Measurements from ENCODE around the gene CELF5.
A peak's percentile ranks its signal among the peaks of the same experiment; 100 is the strongest.

The CELF5 gene

DNA sequence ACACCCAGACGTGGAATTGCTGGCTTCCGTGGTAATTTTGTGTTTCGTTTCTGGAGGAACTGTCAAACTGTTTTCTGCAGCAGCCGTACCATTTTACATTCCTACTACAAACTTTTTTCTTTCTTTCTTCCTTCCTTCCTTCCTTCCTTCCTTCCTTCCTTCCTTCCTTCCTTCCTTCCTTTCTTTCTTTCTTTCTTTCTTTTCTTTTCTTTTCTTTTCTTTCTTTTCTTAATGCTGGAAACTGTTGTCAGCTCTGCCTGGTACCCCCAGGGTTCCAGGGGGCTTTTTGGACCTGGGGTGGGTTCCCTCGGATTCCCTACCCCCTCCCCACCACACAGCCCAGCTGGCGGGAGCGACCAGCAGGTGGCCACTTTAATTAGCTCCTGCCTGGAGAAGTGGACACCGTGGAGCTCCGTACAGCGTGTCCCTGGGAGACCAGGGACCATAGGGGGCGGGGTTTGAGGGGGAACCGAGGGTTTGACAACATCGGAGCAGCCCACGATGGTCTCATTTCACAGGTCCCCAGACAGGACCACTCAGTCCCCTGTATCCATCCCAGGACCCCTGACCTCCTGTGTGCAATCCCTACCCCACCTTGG, 24.4 kb downstream of the CELF5 start:
- DNase-seq: no peak

DNA sequence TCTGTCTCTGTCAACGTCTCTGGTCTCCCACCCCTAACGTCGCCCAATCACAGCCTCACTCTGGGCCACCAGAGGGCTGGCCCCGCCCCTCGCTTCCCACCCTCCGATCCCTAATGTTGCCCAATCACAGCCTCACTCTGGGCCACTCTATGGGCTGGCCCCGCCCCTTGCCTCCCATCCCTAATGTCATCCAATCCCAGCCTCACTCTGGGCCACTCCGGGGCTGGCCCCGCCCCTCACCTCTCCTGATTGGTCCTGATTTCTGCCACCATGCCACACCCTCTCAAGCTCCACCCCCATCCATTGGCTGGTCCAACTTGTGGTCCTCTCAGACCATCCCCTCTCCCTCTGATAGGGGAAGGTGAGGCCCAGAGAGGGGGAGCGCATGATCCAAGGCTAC, 24.9 kb downstream of the CELF5 start:
- DNase-seq: peak; percentile 42

DNA sequence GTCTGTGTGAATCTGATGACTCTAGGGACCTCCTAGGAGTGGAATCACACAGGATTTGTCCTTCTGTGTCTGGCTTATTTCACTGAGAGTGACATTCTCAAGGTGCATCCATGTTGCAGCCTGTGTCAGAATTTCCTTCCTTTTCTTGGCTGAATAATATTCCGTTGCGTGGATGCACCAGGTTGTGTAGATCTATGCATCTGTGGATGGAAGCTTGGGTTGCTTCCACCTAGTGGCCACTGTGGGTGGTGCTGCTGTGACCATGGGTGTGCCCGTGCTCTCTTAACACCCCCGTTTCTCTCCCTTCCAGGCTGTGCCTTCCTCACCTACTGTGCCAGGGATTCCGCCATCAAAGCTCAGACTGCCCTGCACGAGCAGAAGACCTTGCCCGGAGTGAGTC, 26.2 kb downstream of the CELF5 start:
- DNase-seq: peak; percentile 59

DNA sequence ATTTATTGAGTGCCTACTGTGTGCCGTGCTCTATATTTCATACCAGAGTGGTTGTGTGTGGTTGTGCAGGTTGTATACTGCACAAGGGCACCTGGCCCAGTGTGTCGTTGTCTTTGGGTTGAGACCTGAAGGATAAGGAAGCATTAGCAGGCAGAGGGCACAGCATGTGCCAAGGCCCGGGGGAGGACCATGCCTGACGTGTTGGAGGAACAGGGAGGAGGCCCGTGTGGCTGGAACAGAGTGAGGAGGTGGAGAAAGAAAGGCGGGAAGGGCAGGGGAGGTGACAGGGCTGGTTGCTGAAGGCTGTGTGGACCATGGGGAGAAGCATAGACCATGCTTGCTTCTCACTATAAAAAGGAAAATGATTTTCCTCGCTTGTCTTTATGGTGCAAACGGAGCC, 26.8 kb downstream of the CELF5 start:
- no peak for DNase-seq

DNA sequence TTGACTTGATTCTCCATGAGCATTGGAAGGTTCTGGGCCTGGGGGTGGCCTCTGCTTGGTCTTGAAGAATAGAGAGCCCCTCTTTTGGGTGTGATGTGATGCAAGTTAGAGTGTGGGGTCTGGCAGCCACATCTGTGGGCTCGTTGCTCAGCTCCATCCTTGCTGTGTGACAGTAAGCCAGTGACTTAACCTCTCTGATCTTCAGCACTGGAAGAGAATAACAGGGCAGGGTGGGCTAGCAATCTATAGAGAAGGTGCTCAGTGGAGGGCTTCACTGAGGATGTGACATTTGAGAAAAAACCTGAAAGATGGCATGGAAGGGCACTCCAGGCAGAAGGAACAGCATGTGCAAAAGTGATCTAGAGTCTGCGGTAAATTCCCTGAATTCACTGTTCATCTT, 28.2 kb downstream of the CELF5 start:
- DNase-seq: no peak

DNA sequence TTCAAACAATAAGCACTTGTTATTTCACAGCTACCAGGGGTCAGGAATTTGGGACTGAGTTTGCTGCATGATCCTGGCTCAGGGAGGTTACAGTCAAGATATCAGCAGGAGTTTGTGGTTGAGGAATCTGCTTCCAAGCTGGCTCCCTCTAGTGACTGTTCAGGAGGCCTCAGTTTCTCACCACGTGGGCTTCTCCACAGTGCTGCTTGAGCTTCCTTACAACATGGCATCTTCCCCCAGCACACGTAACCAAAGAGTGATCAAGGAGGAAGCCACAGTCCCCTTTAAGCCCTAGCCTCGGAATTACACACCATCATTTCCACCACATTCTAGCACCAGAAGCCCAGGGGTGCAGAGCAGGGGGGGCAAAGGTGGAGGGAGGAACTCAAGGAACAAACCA, 28.8 kb downstream of the CELF5 start:
- peak; percentile 26 for DNase-seq

DNA sequence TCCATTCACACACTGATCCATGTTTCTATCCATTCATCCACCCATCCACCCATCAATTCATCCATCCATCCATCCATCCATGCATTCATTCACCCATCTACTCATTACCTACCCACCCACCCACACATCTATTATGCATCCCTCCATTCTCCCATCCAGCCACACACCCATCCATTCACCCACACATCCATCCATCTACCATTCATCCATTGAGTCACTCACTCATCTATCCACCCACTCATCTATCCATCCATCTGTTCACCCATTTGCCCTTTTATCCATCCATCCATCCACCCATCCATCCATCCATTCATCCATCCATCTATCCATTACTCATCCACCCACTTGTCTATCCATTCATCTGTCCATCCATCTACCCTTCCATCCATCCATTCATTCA, 30.1 kb downstream of the CELF5 start:
- no peak for DNase-seq

DNA sequence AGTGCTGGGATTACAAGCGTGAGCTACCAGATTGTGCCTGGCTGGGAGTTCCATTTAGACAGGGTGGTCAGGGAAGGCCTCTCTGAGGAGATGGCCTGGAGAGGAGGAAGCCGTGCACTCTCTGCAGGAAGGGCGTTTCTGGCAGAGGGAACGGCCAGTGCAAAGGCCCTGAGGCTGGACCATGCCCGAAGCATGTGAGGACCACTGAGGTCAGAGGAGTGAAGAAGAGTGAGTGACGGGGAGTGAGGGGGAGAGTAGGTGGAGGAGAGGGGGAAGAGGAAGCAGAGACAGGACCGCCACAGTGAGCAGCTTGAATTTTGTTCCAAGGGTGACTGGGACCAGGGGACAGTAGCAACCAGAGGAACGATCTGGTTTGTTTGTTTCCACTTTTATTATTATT, 32.6 kb downstream of the CELF5 start:
- no peak for DNase-seq

DNA sequence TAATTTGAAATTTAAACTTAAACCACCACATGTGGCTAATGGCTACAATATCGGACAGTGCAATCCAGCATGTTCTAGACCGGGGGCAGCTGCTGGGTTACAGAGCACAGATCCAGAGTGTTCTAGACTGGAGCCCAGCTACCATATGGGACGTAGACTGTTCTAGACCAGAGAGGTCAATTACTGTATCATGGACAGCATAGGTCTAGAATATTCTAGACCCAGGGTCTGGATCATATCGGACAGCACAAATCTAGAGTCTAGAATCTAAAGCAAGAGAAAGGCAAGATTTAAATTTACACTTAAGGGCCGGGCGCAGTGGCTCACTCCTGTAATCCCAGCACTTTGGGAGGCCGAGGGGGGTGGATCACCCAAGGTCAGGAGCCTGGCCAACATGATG, 37.9 kb downstream of the CELF5 start:
- DNase-seq: no peak

DNA sequence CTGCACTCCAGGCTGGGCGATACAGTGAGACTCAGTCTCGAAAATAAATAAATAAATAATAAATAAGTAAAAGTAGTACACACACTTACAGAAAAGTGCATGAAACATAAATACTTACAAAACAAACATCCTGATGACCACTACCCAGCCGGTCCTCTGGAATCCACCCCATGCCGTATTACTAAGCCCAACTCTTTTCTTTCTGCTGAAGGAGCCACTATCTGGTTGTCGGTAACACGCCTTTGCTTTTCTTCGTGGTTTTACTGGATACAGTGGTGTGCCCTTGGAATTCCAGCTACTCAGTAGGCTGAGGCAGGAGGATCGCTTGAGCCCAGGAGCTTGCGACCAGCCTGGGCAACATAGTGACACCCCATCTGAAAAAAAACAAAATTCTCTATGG, 39.4 kb downstream of the CELF5 start:
- DNase-seq: no peak

DNA sequence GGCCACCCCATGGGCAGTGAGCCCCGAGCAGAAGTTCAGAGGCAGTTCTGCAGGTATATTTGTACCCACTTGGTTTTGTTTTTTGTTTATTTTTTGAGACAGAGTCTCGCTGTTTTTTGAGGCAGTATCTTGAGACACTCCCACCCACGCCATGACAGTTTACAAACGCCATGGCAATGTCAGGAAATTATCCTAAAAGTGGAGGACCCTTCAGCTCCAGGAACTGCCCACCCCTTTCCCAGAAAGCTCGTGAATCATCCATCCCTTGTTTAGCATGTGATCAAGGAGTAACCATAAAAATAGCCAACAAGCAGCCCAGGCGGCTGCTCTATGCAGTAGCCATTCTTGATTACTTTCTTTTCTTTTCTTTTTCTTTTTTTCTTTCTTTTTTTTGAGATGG, 41.0 kb downstream of the CELF5 start:
- DNase-seq: no peak

DNA sequence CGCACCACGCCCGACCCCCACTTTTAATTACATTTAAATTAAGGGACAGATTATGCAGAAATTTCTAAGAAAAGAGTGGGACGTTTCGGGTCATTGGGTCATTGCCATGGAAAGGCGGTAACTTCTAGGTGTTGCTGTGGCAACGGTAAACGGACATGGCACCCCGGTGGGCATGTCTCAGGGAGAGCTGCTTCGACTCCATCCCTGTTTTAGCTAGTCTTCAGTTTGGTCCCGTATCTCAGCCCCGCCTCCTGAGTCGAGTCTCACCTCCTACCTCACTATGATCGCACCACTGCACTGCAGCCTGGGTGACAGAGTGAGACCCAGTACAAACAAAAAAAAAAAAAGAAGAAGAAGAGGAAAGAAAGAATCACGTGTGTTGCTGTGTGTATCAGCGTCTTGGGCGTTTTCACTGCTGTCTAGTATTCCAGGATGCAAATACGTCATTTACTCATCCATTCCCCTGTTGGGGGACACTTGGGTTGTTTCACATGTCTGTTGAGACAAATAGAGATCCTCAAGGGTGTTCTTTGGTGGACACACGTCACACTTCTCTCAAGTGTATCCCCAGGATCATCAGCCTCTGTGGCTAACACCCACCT, 41.7 kb downstream of the CELF5 start:
- DNase-seq: no peak

DNA sequence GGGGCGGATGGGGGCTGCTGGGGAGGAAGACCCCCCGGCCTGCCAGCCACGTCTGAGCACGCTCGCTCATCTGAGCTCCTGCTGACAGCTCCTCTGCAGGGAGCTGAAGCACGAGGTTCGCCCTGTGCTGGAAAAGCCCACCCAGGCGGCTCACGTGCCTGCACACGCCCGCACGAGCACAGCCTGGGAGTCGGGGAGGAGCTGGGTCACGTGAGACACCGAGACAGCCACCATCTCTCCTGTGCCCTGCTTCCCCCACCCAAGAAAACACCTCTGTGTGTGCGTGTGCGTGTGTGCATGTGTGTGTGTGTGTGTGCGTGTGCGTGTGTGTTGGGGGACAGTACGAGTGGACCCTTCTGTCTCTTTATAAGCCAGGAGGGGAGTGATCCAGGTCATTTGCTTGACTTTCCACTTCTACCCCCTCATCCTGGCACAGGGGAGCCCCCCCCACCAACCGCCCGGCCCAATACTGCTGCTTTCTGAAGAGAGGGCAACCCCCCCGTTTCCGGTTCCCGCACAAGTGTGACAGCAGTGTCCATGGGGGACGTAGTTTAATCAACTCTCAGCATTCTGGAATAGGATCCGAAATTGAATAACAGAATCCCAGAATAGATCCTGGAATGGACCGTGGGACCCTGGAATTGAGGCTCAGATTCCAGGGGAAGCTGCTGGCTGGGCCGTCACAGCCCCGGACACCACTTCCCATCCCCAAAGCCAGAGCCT, 42.5 kb downstream of the CELF5 start:
- no peak for DNase-seq

DNA sequence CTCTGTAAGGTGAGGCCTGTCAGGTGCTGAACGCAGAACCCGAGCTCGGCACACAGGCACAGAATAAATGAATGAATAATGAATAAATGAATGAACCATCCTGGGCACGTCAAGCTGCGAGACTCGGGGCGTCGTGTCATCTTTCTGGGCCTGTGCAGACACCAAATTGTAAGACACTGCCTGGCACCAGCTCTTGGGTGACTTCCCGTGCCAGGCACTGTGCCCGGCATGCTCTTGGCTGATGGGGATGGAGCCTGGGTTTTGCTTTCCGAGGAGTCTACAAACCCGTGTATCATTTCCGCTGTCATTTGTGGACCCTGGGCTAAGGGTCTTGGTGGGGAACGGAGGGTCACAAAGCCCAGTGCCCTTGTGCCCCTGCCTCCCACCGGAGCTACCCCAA, 43.9 kb downstream of the CELF5 start:
- no peak for DNase-seq

DNA sequence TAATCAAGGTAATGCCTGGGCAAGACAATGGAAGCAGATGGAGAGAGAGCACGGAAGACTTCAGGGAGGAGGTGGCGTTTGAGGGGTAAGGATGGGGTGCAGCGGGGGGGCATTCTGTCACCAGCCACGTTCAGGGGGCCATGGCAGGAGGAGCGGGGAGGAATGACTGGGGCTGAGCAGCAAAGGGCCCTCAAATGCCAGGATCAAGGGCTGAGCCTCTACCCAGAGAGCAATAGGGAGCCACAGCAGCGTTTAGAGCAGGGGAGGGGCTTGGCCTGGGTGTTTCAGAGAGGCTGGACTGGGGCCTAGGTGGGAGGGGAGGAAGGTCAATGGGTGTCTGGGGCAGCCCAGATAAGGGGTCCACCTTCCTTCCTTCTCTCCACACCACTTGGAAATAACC, 44.3 kb downstream of the CELF5 start:
- no peak for DNase-seq

DNA sequence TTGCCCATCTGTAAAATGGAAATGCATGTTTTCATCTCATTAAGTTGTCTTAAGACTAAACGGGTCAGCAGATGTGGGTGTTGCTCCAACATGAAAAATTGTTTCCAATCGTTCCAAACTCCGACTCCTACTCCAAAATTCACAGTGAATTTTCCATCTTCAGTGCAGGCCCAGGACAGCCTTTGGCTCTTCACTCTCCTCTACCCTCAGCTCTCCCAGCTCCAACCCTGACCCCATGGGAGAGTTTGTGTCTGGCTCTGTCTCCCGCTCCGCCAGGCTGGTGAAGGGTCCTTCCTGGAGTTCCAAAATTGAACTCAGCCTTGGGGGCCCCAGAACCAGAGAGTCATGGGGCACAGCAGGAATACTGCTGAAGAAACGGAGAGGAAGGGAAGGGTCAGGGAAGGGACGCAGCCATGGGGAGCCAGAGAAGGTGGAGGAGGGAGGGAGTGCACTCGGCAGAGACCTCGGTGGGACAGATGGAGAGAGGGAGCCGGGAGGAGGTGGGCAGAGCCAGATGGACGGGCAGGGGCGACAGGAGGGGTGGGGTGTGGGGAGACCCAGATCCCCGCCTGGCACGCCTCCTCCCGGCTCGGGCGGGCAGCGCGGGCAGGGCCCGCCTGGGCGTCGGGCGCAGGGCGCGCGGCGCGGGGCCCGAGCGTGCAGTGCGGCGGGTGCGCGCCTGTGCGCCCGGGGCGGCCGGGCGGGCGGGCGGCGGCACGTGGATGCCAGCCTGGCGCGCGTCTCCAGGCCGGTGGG, 45.6 kb downstream of the CELF5 start:
- no peak for DNase-seq

DNA sequence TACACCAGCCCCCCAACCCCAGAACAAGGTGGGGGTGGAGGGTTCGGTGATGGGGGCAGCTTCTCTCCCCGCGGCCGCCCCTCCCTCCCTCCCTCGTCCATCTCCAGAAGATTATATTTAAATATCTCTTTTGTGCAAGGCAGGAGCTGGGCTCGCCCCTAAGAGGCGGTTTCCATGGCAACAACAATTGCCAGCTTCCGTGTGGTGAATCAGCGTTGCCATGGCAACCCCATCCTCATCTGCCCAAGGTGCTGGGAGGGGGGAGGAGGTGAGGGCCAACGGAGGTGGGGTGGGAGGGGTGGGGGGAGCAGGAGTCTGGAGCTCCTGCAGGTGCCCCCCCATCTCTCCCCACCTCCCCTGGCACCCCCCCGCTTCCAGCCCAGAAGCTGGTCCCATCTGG, 46.4 kb downstream of the CELF5 start:
- peak; percentile 82 for DNase-seq

DNA sequence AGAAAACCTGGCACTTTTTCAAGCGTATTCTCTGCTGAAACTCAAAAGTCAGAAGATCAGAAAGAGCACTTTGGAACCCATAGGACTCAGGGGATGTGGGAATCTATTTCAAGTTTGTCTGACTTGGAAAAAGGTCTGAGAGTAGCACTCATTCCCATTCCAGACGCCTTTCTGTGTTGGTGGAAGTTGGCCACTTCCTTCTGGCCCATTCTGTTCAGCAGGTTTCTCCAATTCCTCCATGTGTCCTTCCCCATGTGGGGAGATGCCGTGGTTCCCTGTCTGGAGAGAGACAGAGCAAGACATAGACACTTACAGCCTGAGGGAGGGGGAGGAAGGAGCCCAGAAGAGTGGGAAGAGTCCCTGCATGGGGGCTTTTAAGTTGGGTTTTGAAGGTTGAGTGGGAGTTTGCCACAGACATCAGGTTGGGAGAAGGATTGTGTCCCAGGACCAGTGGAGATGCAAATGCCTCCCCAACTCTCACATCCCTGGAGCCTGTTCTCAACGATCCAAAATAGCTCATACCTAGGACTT, 48.0 kb downstream of the CELF5 start:
- no peak for DNase-seq

DNA sequence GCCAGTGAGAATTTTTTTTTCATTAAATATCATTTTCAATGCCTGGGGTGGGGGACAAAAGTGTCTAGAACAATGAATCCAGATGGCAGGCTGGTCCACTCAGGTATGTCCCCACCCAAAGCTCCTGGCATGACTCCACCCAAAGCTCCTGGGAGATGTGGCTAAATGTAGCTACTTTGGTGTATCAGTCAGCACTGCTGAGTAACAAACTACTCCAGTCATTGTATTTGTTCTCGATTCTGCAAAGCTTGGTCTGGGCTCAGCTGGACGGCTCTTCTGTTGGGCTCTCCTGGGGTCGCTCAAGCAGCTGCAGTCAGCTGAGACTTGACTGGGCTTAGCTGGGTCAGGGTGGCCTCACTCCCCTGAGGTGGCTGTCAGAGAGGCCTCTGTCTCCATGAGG, 48.5 kb downstream of the CELF5 start:
- no peak for DNase-seq

DNA sequence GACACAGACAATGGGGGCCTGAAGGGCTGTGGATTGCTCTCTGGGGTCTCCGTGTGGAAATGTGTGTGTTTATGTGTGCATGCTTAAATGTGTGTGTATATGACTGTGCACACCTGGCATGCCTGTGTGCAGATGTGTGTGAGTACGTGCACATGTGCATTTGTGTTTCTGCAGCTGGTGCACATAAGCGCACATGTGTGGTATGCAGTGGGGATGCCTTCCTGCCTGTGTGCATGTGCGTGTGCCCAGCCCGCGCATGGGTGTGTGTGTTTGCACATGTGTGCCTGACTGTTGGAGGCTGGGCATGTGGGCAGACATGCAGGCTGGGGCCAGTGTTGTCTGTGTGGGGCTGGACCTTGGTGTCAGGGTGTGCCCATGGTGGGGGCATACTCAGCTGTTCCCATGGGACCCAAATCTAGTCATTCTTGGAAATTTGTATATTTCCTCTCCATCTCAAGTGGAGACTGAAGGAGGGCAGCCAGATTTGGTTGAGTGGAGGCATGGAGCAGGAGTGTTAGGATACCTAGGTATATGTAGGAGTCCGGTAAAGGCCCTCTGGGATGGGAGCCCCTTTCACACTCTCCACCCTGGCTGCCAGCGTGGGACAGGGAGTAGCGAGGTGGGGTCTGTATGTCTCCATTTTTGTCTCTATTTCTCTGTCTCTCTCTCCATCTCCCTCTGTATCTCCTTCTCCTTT, 49.9 kb downstream of the CELF5 start:
- no peak for DNase-seq

DNA sequence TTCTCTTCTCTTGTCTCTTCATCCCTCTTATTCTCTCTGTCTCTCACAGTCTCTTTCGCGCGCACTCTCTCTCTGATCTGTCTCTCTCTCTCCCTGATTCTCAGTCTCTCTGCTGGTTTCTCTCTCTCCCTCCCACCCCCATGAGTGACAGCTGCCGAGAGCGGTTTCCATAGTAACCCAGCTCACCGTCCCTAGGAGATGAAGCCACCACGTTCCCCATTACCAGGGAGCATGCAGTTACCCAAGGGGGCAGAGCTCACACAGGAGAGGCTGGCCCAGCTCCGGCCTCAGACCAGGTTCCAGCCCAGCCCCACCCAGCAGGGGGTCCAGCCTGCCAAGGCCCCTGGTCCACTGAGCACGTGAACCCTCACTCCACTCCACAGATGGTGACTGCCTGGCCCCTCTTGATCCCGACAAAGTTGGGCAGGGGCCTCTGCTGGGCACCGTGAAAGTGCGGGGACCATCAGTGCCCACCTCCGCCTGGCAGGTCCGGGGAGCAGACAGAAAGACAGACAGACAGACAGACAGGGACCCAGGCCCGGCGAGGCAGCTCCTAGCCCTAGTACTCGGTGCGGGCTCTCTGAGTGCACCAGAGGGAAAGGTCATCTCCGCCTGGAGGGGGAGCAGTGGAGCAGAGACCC, 50.6 kb downstream of the CELF5 start:
- DNase-seq: peak; percentile 80

DNA sequence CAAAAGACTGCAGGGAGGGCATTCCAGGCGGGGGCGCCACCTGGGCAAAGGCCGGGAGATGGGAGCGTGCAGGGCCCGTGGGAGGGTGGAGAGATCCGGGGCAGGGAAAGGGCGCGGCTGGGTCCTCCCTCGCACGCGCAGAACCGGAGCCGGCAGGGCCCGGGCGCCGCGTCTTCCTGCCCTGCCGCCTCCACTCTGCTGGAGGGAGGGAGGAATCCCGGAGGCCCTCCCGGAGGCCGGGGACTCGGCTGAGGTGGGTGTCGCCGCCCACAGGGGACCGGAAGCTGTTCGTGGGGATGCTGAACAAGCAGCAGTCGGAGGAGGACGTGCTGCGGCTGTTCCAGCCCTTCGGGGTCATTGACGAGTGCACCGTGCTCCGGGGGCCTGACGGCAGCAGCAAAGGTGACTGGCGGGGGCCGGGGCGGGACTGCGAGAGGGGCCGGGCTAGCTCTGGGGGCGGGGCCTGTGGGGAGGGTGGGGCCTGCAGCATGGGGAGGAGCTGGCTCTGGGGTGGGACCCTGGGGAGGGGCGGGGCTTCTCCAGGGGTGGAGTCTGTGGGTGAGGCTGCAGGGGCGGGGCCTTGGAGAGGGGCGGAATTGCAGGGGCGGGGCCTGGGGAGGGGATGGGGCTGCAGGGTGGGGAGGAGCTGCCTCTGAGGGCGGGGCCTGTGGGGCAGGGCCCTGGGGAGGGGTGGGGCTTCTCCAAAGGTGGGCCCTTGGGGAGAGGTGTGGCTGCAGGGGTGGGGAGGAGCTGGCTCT, 51.3 kb downstream of the CELF5 start:
- peak; percentile 93 for DNase-seq

Measured in hematopoietic multipotent progenitor cell treated with erythropoietin and hydrocortisone succinate and interleukin-3 and kit ligand, for 4 days (in vitro differentiated cells).